ENCODE measurements around the gene AEBP1.

AEBP1 gene

GRCh38 chr7:44152971-44153947, 49.1 kb downstream of the AEBP1 start:
- Histone ChIP-seq H4K20me1 (ENCODE audit: insufficient read depth, low read length, poor library complexity, severe bottlenecking) (no peaks in the 10 kb centered on the region), H3K9ac (ENCODE audit: low read depth, low read length, poor library complexity, severe bottlenecking) (no peak overlapping the region), H3K4me1 (ENCODE audit: insufficient read depth, low read length, poor library complexity, severe bottlenecking) (no peaks in the 10 kb centered on the region), H3K4me2 (ENCODE audit: low read depth, low read length, poor library complexity, severe bottlenecking) (no peak overlapping the region), H3K9me2 (replicated peaks; ENCODE audit: low read depth, low read length) (no peaks in the 10 kb centered on the region), H3K4me3 (ENCODE audit: low read length, poor library complexity, severe bottlenecking) (no peak overlapping the region), H3K9me3 (ENCODE audit: insufficient read depth, low read depth, low read length) (no peaks in the 10 kb centered on the region), H3K27me3 (ENCODE audit: insufficient read depth, low read length, poor library complexity, severe bottlenecking) (no peaks in the 10 kb centered on the region), H3K79me2 (ENCODE audit: insufficient read depth, low read length) (no peaks in the 10 kb centered on the region), H3F3A (ENCODE audit: low read depth) (no peaks in the 10 kb centered on the region), H3K36me3 (ENCODE audit: insufficient read depth, low read length) (no peaks in the 10 kb centered on the region), H2AFZ (ENCODE audit: low read length) (no peak overlapping the region)
- TF ChIP-seq CTCF (conservative IDR thresholded peaks at IDR 0.05; ENCODE audit: low read length) (no peak), EZH2phosphoT487 (IDR thresholded peaks at IDR 0.05; ENCODE audit: borderline replicate concordance) (no peak)

GRCh38 chr7:44153948-44154335, 49.8 kb downstream of the AEBP1 start:
- Histone ChIP-seq H3K4me1 (ENCODE audit: insufficient read depth, low read length, poor library complexity, severe bottlenecking) (no peaks in the 10 kb centered on the region), H3K27me3 (ENCODE audit: insufficient read depth, low read length, poor library complexity, severe bottlenecking) (no peaks in the 10 kb centered on the region), H3K9me2 (replicated peaks; ENCODE audit: low read depth, low read length) (no peaks in the 10 kb centered on the region), H4K20me1 (ENCODE audit: insufficient read depth, low read length, poor library complexity, severe bottlenecking) (no peaks in the 10 kb centered on the region), H3K4me2 (ENCODE audit: low read depth, low read length, poor library complexity, severe bottlenecking) (no peak overlapping the region), H3K36me3 (ENCODE audit: insufficient read depth, low read length) (no peaks in the 10 kb centered on the region), H3F3A (ENCODE audit: low read depth) (no peaks in the 10 kb centered on the region), H3K4me3 (ENCODE audit: low read length, poor library complexity, severe bottlenecking) (no peak overlapping the region), H3K79me2 (ENCODE audit: insufficient read depth, low read length) (no peaks in the 10 kb centered on the region), H2AFZ (ENCODE audit: low read length) (no peak overlapping the region), H3K9ac (ENCODE audit: low read depth, low read length, poor library complexity, severe bottlenecking) (no peak overlapping the region), H3K9me3 (ENCODE audit: insufficient read depth, low read depth, low read length) (no peaks in the 10 kb centered on the region)
- no peak for TF ChIP-seq CTCF (conservative IDR thresholded peaks at IDR 0.05; ENCODE audit: low read length)
- TF ChIP-seq EZH2phosphoT487 (IDR thresholded peaks at IDR 0.05; ENCODE audit: borderline replicate concordance): no peak

- H3K4me2 ChIP-seq (ENCODE audit: low read depth, low read length, poor library complexity, severe bottlenecking): no peak overlapping the region
- H2AFZ ChIP-seq (ENCODE audit: low read length): no peak overlapping the region
These were observed 50.6 kb downstream of the AEBP1 start for GRCh38 chr7:44154703-44155102.

More at GRCh38 chr7:44154703-44155102, 50.6 kb downstream of the AEBP1 start:
- Histone ChIP-seq H3K27me3 (ENCODE audit: insufficient read depth, low read length, poor library complexity, severe bottlenecking) (no peaks in the 10 kb centered on the region), H3F3A (ENCODE audit: low read depth) (no peaks in the 10 kb centered on the region), H3K4me1 (ENCODE audit: insufficient read depth, low read length, poor library complexity, severe bottlenecking) (no peaks in the 10 kb centered on the region), H4K20me1 (ENCODE audit: insufficient read depth, low read length, poor library complexity, severe bottlenecking) (no peaks in the 10 kb centered on the region), H3K9ac (ENCODE audit: low read depth, low read length, poor library complexity, severe bottlenecking) (no peak overlapping the region), H3K9me2 (replicated peaks; ENCODE audit: low read depth, low read length) (no peaks in the 10 kb centered on the region), H3K79me2 (ENCODE audit: insufficient read depth, low read length) (no peaks in the 10 kb centered on the region), H3K36me3 (ENCODE audit: insufficient read depth, low read length) (no peaks in the 10 kb centered on the region), H3K9me3 (ENCODE audit: insufficient read depth, low read depth, low read length) (no peaks in the 10 kb centered on the region), H3K4me3 (ENCODE audit: low read length, poor library complexity, severe bottlenecking) (no peak overlapping the region)
- TF ChIP-seq CTCF (conservative IDR thresholded peaks at IDR 0.05; ENCODE audit: low read length) (no peak), EZH2phosphoT487 (IDR thresholded peaks at IDR 0.05; ENCODE audit: borderline replicate concordance) (no peak)

All from Loucy (cell line).